A549 (cell line): ENCODE measurements around the gene LGALS4. TPM values are rescaled to one million over a fixed set of nuclear protein-coding genes. Genes with fewer than 3 reads are reported as not detected.
A peak's percentile ranks its signal among the peaks of the same experiment; 100 is the strongest.

Experiments used
- ATAC-seq, 2 experiments: fragments of 200-7000 bp in 1 of 2; fragments of >200 bp in 1 of 2; cut with Nextera tagmentation in 1 of 2; cut with Tn5 transposase in 1 of 2; 3 replicates each; pipeline versions ENCODE4 v1.8.0 to v1.9.1; 2018 to 2020; ENCODE audit warnings: mild to moderate bottlenecking in 1 of 2, moderate library complexity in 1 of 2
- CTCF ChIA-PET: fragments of 300-600 bp; sonication (Branson Sonifier 250); formaldehyde crosslinking; extraction: SDS; loops from one replicate; lab custom pipeline; 2021; ENCODE audit warnings: antibody characterized with exemption, inconsistent platforms; lab: Yijun Ruan, JAX
- POLR2A ChIA-PET: fragments of 350-600 bp; formaldehyde crosslinking; extraction: SDS; loops from one replicate; lab custom pipeline; 2021; ENCODE audit warnings: antibody characterized with exemption, inconsistent platforms; lab: Yijun Ruan, JAX
- DNase-seq, 2 experiments: peaks; one replicate each; pipeline versions ENCODE4 v3.0.0 to v3.0.0-alpha.2; 2011 to 2016; ENCODE audit warnings: low read depth in 1 of 2, low spot score in 1 of 2
- FAIRE-seq: peaks from 2 replicates; lab custom pipeline; 2011; peaks lifted over from hg19 to GRCh38; lab: Jason Lieb, UNC
- H3K27ac ChIP-seq, 2 experiments: fragments of >200 bp; sonication (Bioruptor Twin); formaldehyde crosslinking; 3 replicates each; pipeline ENCODE4 v1.5.1; 2016 to 2017
- H3K4me1 ChIP-seq: fragments of >200 bp; sonication (Bioruptor Twin); formaldehyde crosslinking; 3 replicates; pipeline ENCODE4 v1.6.1; 2016
- H3K4me2 ChIP-seq: fragments of >200 bp; sonication (Bioruptor Twin); formaldehyde crosslinking; 3 replicates; pipeline ENCODE4 v1.6.1; 2016
- H3K4me3 ChIP-seq: fragments of >200 bp; sonication (Bioruptor Twin); formaldehyde crosslinking; 3 replicates; pipeline ENCODE4 v1.5.1; 2016
- H3K9me3 ChIP-seq: fragments of >200 bp; sonication (Bioruptor Twin); formaldehyde crosslinking; 3 replicates; pipeline ENCODE4 v1.6.1; 2016
- CBX8 ChIP-seq: fragments of 200-600 bp; sonication (generic); IDR thresholded peaks from 2 replicates; pipeline ENCODE4 v1.6.1; 2016
- CHD2 ChIP-seq: fragments of 150-350 bp; IDR thresholded peaks from 2 replicates; pipeline ENCODE4 v1.6.1; 2014; ENCODE audit warnings: low read length; ENCODE audit not compliant: partially characterized antibody
- CHD4 ChIP-seq: fragments of 200-600 bp; sonication (generic); IDR thresholded peaks from 2 replicates; pipeline ENCODE4 v1.6.1; 2016; ENCODE audit warnings: antibody characterized with exemption, mild to moderate bottlenecking, borderline replicate concordance
- EP300 ChIP-seq, 2 experiments: fragments of >200 bp; sonication (Bioruptor Twin); formaldehyde crosslinking; IDR thresholded peaks; 2 replicates in 1 of 2; 3 replicates in 1 of 2; pipeline ENCODE4 v1.6.1; 2016 to 2017
- FOSB ChIP-seq: fragments of 250-450 bp; sonication (Bioruptor Pico); IDR thresholded peaks from 2 replicates; pipeline ENCODE4 v1.5.0; 2020; ENCODE audit warnings: mild to moderate bottlenecking, moderate library complexity
- FOSL2 ChIP-seq, 2 experiments: fragments of 450-650 bp in 1 of 2; fragments of >200 bp in 1 of 2; sonication (Bioruptor Twin) in 1 of 2; formaldehyde crosslinking; IDR thresholded peaks; 2 replicates each; pipeline versions ENCODE4 v1.5.0 to v1.6.1; 2016 to 2020; ENCODE audit warnings: mild to moderate bottlenecking in 1 of 2, moderate library complexity in 1 of 2
- HEYL ChIP-seq: fragments of 250-450 bp; sonication (Bioruptor Pico); IDR thresholded peaks from 2 replicates; pipeline ENCODE4 v1.8.0; 2021; ENCODE audit warnings: mild to moderate bottlenecking, moderate library complexity
- HOXA7 ChIP-seq: fragments of 250-450 bp; sonication (Bioruptor Pico); IDR thresholded peaks from 2 replicates; pipeline ENCODE4 v1.5.0; 2020; ENCODE audit warnings: mild to moderate bottlenecking, moderate library complexity
- HOXB13 ChIP-seq: fragments of 250-450 bp; sonication (Bioruptor Pico); IDR thresholded peaks from 2 replicates; pipeline ENCODE4 v1.5.0; 2020; ENCODE audit warnings: low read depth, mild to moderate bottlenecking, moderate library complexity
- JUN ChIP-seq, 2 experiments: fragments of >200 bp; sonication (Bioruptor Twin); formaldehyde crosslinking; IDR thresholded peaks; 2 replicates in 1 of 2; 3 replicates in 1 of 2; pipeline ENCODE4 v1.6.1; 2016 to 2017
- KDM1A ChIP-seq: fragments of 200-600 bp; sonication (generic); IDR thresholded peaks from 2 replicates; pipeline ENCODE4 v1.6.1; 2016; ENCODE audit warnings: low read depth, mild to moderate bottlenecking
- NFE2L2 ChIP-seq: fragments of 150-350 bp; conservative IDR thresholded peaks from 2 replicates; pipeline ENCODE4 v1.6.1; 2014; ENCODE audit warnings: low read length
- POLR2A ChIP-seq: IDR thresholded peaks from 2 replicates; pipeline ENCODE4 v1.6.1; 2012; ENCODE audit warnings: mild to moderate bottlenecking, low read length
- POLR2AphosphoS2 ChIP-seq: conservative IDR thresholded peaks from 2 replicates; pipeline ENCODE4 v1.6.1; 2012; ENCODE audit warnings: low read length, improper control_type of control experiment, inconsistent platforms
- RARB ChIP-seq: fragments of 250-450 bp; sonication (Bioruptor Pico); IDR thresholded peaks from 2 replicates; pipeline ENCODE4 v1.8.0; 2021; ENCODE audit warnings: mild to moderate bottlenecking, moderate library complexity
- RNF2 ChIP-seq: fragments of 200-600 bp; sonication (generic); IDR thresholded peaks from 2 replicates; pipeline ENCODE4 v1.6.1; 2016; ENCODE audit warnings: low read depth, mild to moderate bottlenecking, antibody characterized with exemption, moderate library complexity, borderline replicate concordance
- SMC3 ChIP-seq: fragments of >200 bp; sonication (Bioruptor Twin); formaldehyde crosslinking; IDR thresholded peaks from 3 replicates; pipeline ENCODE4 v1.6.1; 2018; ENCODE audit warnings: inconsistent platforms
- SREBF2 ChIP-seq: fragments of 450-650 bp; IDR thresholded peaks from 2 replicates; pipeline ENCODE4 v1.6.1; 2014; ENCODE audit warnings: mild to moderate bottlenecking, moderate library complexity
- TP53 ChIP-seq: fragments of 250-450 bp; sonication (Bioruptor Pico); IDR thresholded peaks from 2 replicates; pipeline ENCODE4 v1.5.0; 2021; ENCODE audit warnings: mild to moderate bottlenecking, moderate library complexity
- WGBS: methylation state at CpG from one replicate; pipeline ENCODE4 v1.1.6; 2017; ENCODE audit errors: missing lambda C conversion rate; 5-methylcytosine and 5-hydroxymethylcytosine counted together
- polyA plus RNA-seq, 4 experiments: library from polyadenylated mRNA; depleted of rRNA in 3 of 4; stranded (reverse); fragments of >200 nt; fragmentation: RNase III in 1 of 4; extraction: RNeasy Plus Mini Kit Qiagen cat#74134 plus additional on column Dnase treatment in 1 of 4; gene quantifications; 2 replicates in 3 of 4; 3 replicates in 1 of 4; pipeline ENCODE4 v1.2.3, GENCODE V29; 2011 to 2017
- TF ChIP-seq, protein P1 (sequence below): fragments of >200 bp; sonication (Bioruptor Twin); formaldehyde crosslinking; IDR thresholded peaks from 3 replicates; pipeline ENCODE4 v1.5.1; 2016
- TF ChIP-seq, protein P2 (sequence below): fragments of 250-450 bp; sonication (Bioruptor Pico); IDR thresholded peaks from 2 replicates; pipeline ENCODE4 v1.5.0; 2021; ENCODE audit warnings: mild to moderate bottlenecking, moderate library complexity, borderline replicate concordance

The LGALS4 gene
- polyA plus RNA-seq, 2 of the 4 experiments (the other 2 are of a cell fraction), result 0.94 to 2.5 TPM

DNA sequence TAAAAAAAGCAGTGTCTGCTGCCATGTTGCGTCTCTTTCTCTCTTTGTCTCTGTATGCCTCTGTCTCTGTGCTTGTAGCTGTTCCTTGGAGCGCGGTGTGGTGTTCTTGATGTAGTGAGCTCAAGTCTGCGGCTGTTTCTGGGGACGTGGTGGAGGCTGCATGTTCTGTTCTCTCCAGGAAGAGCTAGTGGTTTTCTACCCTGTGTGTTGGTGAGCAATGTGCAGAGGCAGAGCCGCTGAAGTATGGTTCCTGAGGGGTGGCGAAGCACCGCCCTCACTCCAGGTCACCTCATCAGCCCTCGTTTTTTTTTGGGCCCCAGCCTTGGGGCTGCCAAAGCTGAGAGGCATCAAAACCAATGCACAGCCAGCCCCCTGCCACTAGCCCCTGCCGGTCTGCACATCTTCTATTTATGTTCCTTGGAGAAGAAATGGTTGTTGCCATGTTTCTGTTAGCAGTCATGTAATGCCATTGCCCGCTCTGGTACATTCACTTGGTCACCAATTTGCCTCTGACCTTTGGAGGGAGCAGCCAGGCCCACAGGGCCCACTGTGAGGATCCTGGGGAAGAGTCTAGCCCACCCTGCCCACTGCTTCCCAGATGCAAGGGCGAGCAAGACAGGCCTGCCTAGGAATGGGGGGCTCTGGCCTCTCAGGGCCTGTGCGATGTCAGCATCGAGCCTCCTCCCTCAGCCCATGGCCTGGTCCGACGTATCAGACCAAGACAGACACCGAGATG is 29.9 kb upstream of the LGALS4 start:
- TF ChIP-seq POLR2AphosphoS2, result peak; percentile 44
- no peak for TF ChIP-seq CHD4
- 0 out of 5 replicates have a peak, but pooled peaks of 1 of the 2 experiments have one; percentile 42 for TF ChIP-seq JUN (IDR thresholded peaks at IDR 0.05)
- no peak for TF ChIP-seq FOSL2 (IDR thresholded peaks at IDR 0.05)
- peak; percentile 3; the same call in 1 of the 2 replicates for TF ChIP-seq FOSL2 (CRISPR knock-in tag; IDR thresholded peaks at IDR 0.05)
- no peak for TF ChIP-seq FOSB (CRISPR knock-in tag)
- no peak for TF ChIP-seq SMC3
- TF ChIP-seq CBX8, result no peak
- TF ChIP-seq, all 56 proteins: peak for 3
- Histone ChIP-seq H3K4me2 (no peak overlapping the region), H3K4me1 (peaks cover 92% of the 10 kb centered on the region), H3K4me3 (no peak overlapping the region), H3K27ac (no peak overlapping the region), H3K9me3 (no peaks in the 10 kb centered on the region)
- CTCF ChIA-PET, result interaction anchor here (0.6 to 1.6 kb wide), 6 partner anchors 9 to 46 kb away, joined by 3 to 7 read pairs (median 3); partner anchors contain the start of gene ECH1
- 96% methylated on average over 17 of the region's 17 CpGs for WGBS
- ATAC-seq, result peak in 1 of 2 experiments; percentile 0; a peak in 1 of 6 replicates
- FAIRE-seq, result no peak
- POLR2A ChIA-PET, result interaction anchor here (0.7 to 3.3 kb wide), 3 partner anchors 9 to 48 kb away, joined by 3 to 22 read pairs (median 3); partner anchors contain the start of gene ECH1
- DNase-seq, result peak; percentile 12 to 23

DNA sequence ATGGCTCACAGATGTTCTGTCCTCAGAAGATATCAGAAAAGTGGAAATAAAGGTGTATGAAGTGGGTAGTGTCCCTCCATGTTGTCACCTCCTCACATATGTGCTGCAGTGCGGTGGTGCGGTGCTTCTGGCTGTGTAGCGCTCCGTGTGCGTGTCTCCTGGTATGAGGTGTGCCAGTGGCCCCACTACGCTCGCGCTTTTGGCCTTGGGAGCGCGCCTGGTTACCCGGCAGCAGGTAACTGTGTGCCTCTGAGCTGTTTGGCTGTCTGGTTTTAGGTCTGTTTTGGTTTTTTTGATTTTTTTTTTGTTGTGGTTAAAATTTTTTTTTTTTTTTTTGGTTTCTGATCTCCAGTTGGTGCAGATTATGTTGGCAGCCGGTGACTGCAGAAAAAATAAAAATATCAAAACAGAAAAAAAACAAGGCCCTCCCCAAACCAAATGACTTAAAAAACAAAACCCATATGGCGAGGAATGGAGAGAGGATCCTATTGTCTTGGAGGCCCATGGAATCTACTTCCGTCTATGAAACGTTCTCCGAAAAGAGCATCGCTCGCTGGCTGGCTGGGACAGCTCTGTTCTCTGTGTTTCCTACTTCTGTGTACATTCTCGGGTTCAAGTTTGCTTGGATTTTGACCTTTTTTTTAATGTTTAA is 29.2 kb upstream of the LGALS4 start:
- TF ChIP-seq, protein P1, sequence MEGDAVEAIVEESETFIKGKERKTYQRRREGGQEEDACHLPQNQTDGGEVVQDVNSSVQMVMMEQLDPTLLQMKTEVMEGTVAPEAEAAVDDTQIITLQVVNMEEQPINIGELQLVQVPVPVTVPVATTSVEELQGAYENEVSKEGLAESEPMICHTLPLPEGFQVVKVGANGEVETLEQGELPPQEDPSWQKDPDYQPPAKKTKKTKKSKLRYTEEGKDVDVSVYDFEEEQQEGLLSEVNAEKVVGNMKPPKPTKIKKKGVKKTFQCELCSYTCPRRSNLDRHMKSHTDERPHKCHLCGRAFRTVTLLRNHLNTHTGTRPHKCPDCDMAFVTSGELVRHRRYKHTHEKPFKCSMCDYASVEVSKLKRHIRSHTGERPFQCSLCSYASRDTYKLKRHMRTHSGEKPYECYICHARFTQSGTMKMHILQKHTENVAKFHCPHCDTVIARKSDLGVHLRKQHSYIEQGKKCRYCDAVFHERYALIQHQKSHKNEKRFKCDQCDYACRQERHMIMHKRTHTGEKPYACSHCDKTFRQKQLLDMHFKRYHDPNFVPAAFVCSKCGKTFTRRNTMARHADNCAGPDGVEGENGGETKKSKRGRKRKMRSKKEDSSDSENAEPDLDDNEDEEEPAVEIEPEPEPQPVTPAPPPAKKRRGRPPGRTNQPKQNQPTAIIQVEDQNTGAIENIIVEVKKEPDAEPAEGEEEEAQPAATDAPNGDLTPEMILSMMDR, result no peak
- TF ChIP-seq POLR2A, result no peak
- TF ChIP-seq JUN (IDR thresholded peaks at IDR 0.05), result no peak; a peak in 1 of 5 replicates
- TF ChIP-seq TP53 (CRISPR knock-in tag), result no peak
- TF ChIP-seq RNF2, result no peak
- peak; percentile 27 for TF ChIP-seq CHD2
- FAIRE-seq (no peak), DNase-seq (peak in 1 of 2 experiments; percentile 6), ATAC-seq (no peak)
- Histone ChIP-seq H3K9me3 (no peaks in the 10 kb centered on the region), H3K4me3 (no peak overlapping the region), H3K4me2 (0 out of 3 replicates have a peak overlapping the region, but pooled peaks have one; percentile 0), H3K4me1 (peaks cover 92% of the 10 kb centered on the region), H3K27ac (no peak overlapping the region)
- CTCF ChIA-PET, result interaction anchor here (0.6 to 1.6 kb wide), 5 partner anchors 10 to 46 kb away, joined by 3 to 7 read pairs (median 3); partner anchors contain the start of gene ECH1
- 96% methylated on average over 19 of the region's 19 CpGs for WGBS
- POLR2A ChIA-PET, result interaction anchor here (0.7 to 3.3 kb wide), 3 partner anchors 10 to 49 kb away, joined by 3 to 22 read pairs (median 3); partner anchors contain the start of gene ECH1

DNA sequence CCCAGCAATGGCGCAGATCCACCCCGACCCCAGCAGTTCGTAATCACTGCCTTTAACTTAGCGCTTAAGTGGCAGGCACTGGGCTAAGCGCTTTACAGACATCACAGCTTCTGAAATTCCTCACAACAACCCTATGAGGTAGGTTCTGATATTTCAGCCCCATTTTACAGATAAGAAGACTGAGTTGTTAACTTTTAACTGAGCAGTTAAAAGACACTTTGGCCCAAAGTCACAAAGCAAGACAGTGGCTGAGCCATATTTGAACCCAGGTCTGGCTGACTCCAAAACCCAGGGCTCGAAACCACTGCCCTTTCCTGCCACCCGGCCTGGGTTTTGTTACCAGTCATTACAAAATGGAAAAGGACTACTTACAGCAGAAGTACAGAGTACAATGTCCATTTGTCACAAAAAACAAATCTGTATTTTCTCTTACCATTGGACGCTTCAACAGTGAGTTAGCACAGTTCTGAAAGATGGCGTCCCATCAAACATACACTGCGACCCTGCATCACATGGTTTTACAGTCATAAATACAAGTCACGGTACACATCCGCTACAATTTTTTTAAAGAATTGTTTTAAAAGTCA is 28.5 kb upstream of the LGALS4 start:
- Histone ChIP-seq H3K27ac (peak overlapping the region in 1 of 2 experiments; percentile 76; a peak in 1 of 6 replicates), H3K4me1 (peaks cover 92% of the 10 kb centered on the region), H3K4me2 (0 out of 3 replicates have a peak overlapping the region, but pooled peaks have one; percentile 0), H3K4me3 (no peak overlapping the region), H3K9me3 (no peaks in the 10 kb centered on the region)
- POLR2A ChIA-PET, result interaction anchor here (1.0 to 6.5 kb wide), 3 partner anchors 8 to 89 kb away, joined by 3 to 62 read pairs (median 22); partner anchors contain the start of genes ECH1, HNRNPL, MRPS12 and SARS2
- FAIRE-seq (peak; percentile 72), ATAC-seq (no peak), DNase-seq (no peak)
- CTCF ChIA-PET, result interaction anchor here (0.9 to 2.2 kb wide), 7 partner anchors 8 to 439 kb away, joined by 3 to 6 read pairs (median 4); partner anchors contain the start of genes FAM98C, MRPS12 and SARS2
- 95% methylated on average over 12 of the region's 12 CpGs for WGBS
- TF ChIP-seq HOXA7 (CRISPR knock-in tag), result peak; percentile 13; the same call in 1 of the 2 replicates
- TF ChIP-seq EP300 (IDR thresholded peaks at IDR 0.05), result no peak
- TF ChIP-seq NFE2L2, result no peak
- no peak for TF ChIP-seq SREBF2
- TF ChIP-seq RARB (CRISPR knock-in tag), result 0 out of 2 replicates have a peak, but pooled peaks have one; percentile 18
- peak; percentile 77; the same call in 1 of the 2 replicates for TF ChIP-seq KDM1A
- TF ChIP-seq, protein P2, sequence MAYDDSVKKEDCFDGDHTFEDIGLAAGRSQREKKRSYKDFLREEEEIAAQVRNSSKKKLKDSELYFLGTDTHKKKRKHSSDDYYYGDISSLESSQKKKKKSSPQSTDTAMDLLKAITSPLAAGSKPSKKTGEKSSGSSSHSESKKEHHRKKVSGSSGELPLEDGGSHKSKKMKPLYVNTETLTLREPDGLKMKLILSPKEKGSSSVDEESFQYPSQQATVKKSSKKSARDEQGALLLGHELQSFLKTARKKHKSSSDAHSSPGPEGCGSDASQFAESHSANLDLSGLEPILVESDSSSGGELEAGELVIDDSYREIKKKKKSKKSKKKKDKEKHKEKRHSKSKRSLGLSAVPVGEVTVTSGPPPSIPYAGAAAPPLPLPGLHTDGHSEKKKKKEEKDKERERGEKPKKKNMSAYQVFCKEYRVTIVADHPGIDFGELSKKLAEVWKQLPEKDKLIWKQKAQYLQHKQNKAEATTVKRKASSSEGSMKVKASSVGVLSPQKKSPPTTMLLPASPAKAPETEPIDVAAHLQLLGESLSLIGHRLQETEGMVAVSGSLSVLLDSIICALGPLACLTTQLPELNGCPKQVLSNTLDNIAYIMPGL (CRISPR knock-in tag), result 0 out of 2 replicates have a peak, but pooled peaks have one; percentile 9
- TF ChIP-seq HOXB13 (CRISPR knock-in tag), result no peak
- no peak for TF ChIP-seq HEYL (CRISPR knock-in tag)
